HG03135 (cell line): ENCODE results near the gene MKNK1.
A peak's percentile ranks its signal among the peaks of the same experiment; 100 is the strongest.

Source experiments
- ATAC-seq: cut with Tn5 transposase; IDR thresholded peaks from one replicate; pipeline ENCODE4 v1.9.1; 2021; ENCODE audit warnings: mild to moderate bottlenecking, moderate library complexity; ENCODE audit not compliant: unreplicated experiment

MKNK1 gene

GRCh38 chr1:46568461-46568891, 35.6 kb downstream of the MKNK1 start:
- no peak for ATAC-seq

- ATAC-seq: no peak
These were observed 40.7 kb downstream of the MKNK1 start for GRCh38 chr1:46563341-46563740.

DNA sequence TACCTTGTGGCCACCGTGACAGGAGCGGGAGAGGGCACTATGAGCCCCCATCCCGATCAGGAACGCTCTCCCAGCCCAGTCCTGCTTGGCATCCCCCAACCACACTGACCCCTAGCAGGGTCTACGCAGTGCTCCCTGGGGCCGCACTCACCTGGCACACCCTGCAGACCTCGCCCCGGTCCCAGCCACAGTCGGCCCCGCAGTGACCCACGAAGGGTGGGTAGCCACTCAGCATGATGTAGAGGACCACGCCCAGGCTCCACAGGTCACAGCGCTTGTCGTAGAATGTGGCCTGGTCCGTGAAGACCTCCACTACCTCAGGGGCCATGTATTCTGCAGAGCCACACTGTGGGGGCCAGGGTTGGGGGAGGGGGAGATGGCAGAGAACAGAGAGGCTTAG, 41.6 kb downstream of the MKNK1 start:
- ATAC-seq: no peak

DNA sequence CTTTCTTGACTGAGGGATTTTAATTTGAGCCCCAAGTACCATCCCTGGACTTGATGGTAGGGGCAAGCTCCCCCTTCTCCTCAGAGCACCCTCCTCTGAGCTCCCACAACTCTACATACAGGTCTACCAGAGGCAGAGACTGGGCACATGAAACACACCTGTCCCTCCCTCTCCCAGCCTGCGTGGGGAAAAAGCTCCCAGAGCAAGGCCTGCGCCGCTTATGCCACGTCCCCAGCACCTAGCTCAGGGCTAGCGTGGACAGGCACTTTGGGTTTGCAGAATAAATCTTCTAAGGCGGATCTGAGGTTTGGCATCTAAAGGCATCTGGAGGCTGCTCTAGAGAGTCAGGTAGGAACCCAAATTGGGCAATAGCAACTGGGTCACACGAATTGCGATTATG, 45.1 kb downstream of the MKNK1 start:
- ATAC-seq: no peak

- no peak for ATAC-seq
These were observed 45.7 kb downstream of the MKNK1 start for GRCh38 chr1:46558141-46558963.

GRCh38 chr1:46557403-46557802, 46.7 kb downstream of the MKNK1 start:
- no peak for ATAC-seq

- ATAC-seq: no peak
These were observed 47.2 kb downstream of the MKNK1 start for GRCh38 chr1:46556822-46557221.

DNA sequence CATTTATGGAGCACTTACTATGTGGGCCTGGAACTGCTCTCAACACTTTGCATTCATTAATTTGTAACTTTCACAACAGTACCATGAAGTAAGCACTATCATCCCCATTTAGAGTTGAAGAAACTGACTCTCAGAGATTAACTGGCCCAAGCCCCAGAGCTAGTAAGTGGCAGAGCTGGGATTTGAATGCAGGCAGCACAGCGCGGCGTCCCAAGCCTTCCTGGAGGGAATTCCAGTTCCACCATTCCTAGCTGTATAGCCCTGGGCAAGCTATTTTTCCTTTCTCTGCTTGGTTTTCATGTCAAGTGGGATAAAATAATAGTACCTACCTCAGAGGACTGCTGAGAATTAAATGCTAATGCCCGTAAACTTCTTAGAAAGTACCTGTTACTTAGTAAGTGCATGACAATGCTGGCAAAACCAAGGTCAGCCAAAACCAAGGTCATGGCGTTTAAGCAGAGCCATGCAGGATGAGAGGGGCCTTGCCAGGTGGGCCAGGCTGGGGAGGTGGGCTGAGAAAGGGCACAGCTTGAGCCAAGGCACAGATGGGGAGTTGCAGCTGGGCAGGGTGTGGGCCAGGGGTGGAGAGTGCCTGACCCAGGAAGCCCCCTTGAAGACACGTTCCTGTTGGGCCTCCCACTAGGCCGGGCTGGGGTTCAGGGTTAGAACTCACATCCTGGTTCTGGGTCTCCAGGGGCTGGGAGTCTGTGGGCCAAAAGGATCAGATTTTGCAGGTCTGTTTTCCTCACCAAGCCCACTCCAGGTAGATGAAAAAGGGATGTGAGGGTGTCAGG, 48.0 kb downstream of the MKNK1 start:
- ATAC-seq: no peak

GRCh38 chr1:46554597-46555381, 49.3 kb downstream of the MKNK1 start:
- ATAC-seq: no peak

GRCh38 chr1:46554236-46554596, 49.9 kb downstream of the MKNK1 start:
- ATAC-seq: no peak

- no peak for ATAC-seq
These were observed 50.6 kb downstream of the MKNK1 start for GRCh38 chr1:46553506-46553905.

- no peak for ATAC-seq
These were observed 51.5 kb downstream of the MKNK1 start for GRCh38 chr1:46552357-46553237.

GRCh38 chr1:46551597-46552095, 52.4 kb downstream of the MKNK1 start, which contains the start of gene KNCN:
KNCN (minus strand) TSS chr1:46551647; CDS start chr1:46551215, 432 bp downstream.
- ATAC-seq: no peak

DNA sequence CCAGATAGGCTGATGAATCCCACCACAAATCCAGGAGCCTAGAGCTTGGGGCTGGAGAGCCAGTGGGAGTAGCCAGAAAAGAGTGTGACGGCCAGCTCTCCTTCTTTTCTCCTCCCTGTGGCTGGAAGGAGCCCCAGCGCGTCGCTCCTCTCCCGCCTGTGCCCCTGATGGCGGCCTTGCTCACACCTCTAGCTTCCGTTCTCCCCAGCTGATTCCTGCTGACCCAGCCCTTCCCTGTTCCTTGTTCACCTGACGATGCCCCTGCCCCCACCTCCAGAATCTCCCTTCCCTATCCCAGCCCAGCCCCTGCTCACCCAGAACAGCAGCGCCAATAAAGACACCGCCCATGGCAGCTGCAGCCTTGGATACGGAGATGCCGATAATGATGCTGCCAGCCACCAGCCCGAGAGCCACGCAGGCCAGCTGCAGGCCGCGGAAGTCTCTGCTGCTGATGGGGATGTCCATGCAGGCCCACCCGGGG, 53.3 kb downstream of the MKNK1 start:
- ATAC-seq: no peak

GRCh38 chr1:46549697-46550681, 54.1 kb downstream of the MKNK1 start:
- ATAC-seq: peak; percentile 51

- no peak for ATAC-seq
These were observed 56.3 kb downstream of the MKNK1 start for GRCh38 chr1:46547481-46548383.

DNA sequence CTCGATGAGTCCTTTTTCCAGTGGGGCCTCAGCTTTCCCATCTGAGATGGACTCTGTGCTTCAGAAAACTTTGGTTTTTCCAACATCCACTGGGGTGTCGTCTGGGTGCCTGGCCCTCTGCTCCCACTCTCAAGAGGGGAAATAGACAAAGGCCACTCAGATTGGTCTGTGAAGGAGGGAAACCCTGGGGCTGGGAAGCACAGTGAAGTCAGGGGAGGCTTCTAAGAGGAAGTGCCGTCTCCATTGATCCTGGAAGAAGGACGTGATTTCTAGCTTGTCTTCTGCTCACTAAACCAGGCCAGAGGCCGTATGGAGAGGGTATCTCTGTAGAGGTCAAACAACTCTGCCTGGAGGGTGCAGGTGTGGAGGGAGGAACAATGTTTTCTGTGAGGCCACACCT, 57.9 kb downstream of the MKNK1 start:
- no peak for ATAC-seq

GRCh38 chr1:46545784-46546183, 58.3 kb downstream of the MKNK1 start:
- no peak for ATAC-seq
